Measurements from ENCODE around the gene USP33. TPM values are rescaled to one million over a fixed set of nuclear protein-coding genes. Genes with fewer than 3 reads are reported as not detected.

USP33 gene
- total RNA-seq, 1 experiment from 2014 or later, result 52.9 TPM

DNA sequence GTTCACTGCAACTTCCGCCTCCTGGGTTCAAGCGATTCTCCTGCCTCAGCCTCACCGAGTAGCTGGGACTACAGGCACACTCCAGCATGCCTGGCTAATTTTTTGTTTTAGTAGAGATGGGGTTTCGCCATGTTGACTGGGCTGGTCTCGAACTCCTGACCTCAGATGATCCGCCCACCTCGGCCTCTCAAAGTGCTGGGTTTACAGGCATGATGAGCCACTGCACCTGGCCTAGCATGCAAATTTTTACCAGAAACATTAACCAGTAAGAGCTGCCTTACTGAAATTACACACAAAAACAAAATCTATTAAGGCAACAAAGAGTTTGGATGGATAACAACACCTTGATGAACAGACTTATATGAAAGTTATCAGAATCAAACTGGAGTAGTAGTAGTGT lies 89.3 kb downstream of the USP33 start:
- TF ChIP-seq, protein P1, sequence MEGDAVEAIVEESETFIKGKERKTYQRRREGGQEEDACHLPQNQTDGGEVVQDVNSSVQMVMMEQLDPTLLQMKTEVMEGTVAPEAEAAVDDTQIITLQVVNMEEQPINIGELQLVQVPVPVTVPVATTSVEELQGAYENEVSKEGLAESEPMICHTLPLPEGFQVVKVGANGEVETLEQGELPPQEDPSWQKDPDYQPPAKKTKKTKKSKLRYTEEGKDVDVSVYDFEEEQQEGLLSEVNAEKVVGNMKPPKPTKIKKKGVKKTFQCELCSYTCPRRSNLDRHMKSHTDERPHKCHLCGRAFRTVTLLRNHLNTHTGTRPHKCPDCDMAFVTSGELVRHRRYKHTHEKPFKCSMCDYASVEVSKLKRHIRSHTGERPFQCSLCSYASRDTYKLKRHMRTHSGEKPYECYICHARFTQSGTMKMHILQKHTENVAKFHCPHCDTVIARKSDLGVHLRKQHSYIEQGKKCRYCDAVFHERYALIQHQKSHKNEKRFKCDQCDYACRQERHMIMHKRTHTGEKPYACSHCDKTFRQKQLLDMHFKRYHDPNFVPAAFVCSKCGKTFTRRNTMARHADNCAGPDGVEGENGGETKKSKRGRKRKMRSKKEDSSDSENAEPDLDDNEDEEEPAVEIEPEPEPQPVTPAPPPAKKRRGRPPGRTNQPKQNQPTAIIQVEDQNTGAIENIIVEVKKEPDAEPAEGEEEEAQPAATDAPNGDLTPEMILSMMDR (IDR thresholded peaks at IDR 0.05; ENCODE audit: unreplicated experiment), result no peak
- H3K9me3 Mint-ChIP-seq (ENCODE audit: low read depth, unreplicated experiment), result no peaks in the 10 kb centered on the region
- H3K27me3 Mint-ChIP-seq (ENCODE audit: unreplicated experiment), result no peaks in the 10 kb centered on the region
- no TSS peak for BruUV-seq (replicated peaks)
- H3K27ac Mint-ChIP-seq (ENCODE audit: unreplicated experiment), result no peak overlapping the region
- H3K4me1 Mint-ChIP-seq (ENCODE audit: low read depth, unreplicated experiment), result peaks cover 7% of the 10 kb centered on the region
- no peak overlapping the region for H3K4me3 Mint-ChIP-seq (ENCODE audit: low read depth, unreplicated experiment)
- DNase-seq, result no peak
- CTCF ChIA-PET, result no interaction called here
- no peaks in the 10 kb centered on the region for H3K36me3 Mint-ChIP-seq (ENCODE audit: insufficient read depth, unreplicated experiment)
- intact Hi-C loops (cut with micrococcal nuclease; ENCODE audit: unreplicated experiment), result no loop called here

DNA sequence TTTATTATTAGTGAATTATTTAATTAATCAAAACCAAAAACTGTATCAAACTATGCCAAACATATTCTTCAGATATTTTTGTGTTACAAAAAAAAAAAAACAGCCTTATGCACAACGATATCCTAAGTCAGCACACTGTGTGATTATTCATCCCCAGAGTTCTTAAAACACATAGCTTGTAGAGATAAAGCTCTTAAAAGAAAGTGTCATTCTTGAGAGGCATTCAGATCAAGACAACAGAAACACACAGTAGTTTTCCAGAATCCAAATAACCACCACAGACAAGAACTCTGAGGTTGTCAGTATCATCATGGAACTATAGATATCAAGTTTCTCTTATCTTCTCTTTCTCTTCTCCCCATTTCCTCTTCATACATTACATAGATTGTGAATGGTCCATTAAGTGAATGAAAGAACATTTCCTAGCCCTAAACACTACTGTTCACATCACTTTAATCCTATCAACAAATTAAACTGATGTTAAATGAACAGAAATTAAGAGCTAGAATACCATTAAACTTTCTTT lies 90.7 kb downstream of the USP33 start:
- Mint-ChIP-seq H3K4me1 (ENCODE audit: low read depth, unreplicated experiment) (peaks cover 7% of the 10 kb centered on the region), H3K27ac (ENCODE audit: unreplicated experiment) (no peak overlapping the region), H3K9me3 (ENCODE audit: low read depth, unreplicated experiment) (no peaks in the 10 kb centered on the region), H3K27me3 (ENCODE audit: unreplicated experiment) (no peaks in the 10 kb centered on the region), H3K4me3 (ENCODE audit: low read depth, unreplicated experiment) (no peak overlapping the region), H3K36me3 (ENCODE audit: insufficient read depth, unreplicated experiment) (no peaks in the 10 kb centered on the region)
- no TSS peak for BruUV-seq (replicated peaks)
- TF ChIP-seq, protein P1 (IDR thresholded peaks at IDR 0.05; ENCODE audit: unreplicated experiment), result no peak
- intact Hi-C loops (cut with micrococcal nuclease; ENCODE audit: unreplicated experiment), result no loop called here
- CTCF ChIA-PET, result interaction anchor here (0.7 to 0.8 kb wide), 2 partner anchors 168 to 218 kb away, joined by 4 to 6 read pairs; no protein-coding TSS in a partner anchor
- no peak for DNase-seq

DNA sequence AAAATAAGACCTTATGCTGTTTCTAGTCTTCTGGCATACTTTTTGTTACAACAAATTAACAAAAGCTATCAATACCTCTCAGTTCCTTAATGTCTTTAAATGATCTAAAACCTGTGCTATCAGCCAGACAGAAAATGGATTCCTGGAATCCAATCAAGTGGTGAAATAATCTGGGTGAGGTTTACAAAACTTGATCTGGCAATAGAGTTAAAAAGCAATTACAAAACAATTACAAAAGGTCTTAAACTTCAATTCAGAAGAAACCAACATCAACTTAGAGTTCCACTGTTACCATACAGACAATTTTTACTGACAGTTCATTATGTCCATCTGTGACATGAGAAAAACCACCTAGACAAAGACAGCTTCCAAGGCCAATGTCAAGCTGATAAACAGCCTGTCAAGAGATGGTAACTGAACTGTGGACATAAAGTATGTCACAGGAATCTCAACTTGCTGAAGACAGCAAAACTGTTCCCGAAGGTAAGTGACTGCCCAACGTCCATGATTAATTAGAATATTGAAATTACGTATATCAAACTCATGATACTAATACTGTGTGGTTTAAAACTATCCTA lies 94.6 kb downstream of the USP33 start:
- Mint-ChIP-seq H3K27ac (ENCODE audit: unreplicated experiment) (no peak overlapping the region), H3K27me3 (ENCODE audit: unreplicated experiment) (no peaks in the 10 kb centered on the region), H3K4me1 (ENCODE audit: low read depth, unreplicated experiment) (peaks cover 8% of the 10 kb centered on the region), H3K36me3 (ENCODE audit: insufficient read depth, unreplicated experiment) (peaks cover 5% of the 10 kb centered on the region), H3K9me3 (ENCODE audit: low read depth, unreplicated experiment) (no peaks in the 10 kb centered on the region), H3K4me3 (ENCODE audit: low read depth, unreplicated experiment) (no peak overlapping the region)
- TF ChIP-seq, protein P1 (IDR thresholded peaks at IDR 0.05; ENCODE audit: unreplicated experiment), result no peak
- intact Hi-C loops (cut with micrococcal nuclease; ENCODE audit: unreplicated experiment), result no loop called here
- BruUV-seq (replicated peaks), result no TSS peak
- no peak for DNase-seq
- CTCF ChIA-PET, result no interaction called here

DNA sequence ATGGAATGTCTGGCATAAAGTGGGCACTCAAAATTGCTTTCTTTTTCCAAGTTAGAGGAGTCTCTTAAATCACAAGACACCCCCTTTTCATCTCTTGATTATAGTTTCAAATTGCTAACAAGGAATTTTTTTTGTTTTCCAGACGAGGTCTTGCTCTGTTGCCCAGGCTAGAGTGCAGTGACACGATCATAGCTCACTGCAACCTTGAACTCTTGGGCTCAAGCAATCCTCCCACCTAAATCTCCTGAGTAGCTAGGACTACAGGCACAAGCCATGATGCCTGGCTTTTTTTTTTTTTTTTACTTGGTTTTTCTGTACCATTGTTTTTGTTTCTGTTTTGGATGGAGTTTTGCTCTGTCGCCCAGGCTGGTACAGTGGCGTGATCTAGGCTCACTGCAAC lies 98.0 kb downstream of the USP33 start:
- Mint-ChIP-seq H3K36me3 (ENCODE audit: insufficient read depth, unreplicated experiment) (peaks cover 10% of the 10 kb centered on the region), H3K27ac (ENCODE audit: unreplicated experiment) (no peak overlapping the region)
- intact Hi-C loops (cut with micrococcal nuclease; ENCODE audit: unreplicated experiment), result no loop called here

More for the DNA sequence above, 98.0 kb downstream of the USP33 start:
- CTCF ChIA-PET, result no interaction called here
- H3K27me3 Mint-ChIP-seq (ENCODE audit: unreplicated experiment), result no peaks in the 10 kb centered on the region
- no peak for DNase-seq
- no peak overlapping the region for H3K4me3 Mint-ChIP-seq (ENCODE audit: low read depth, unreplicated experiment)
- TF ChIP-seq, protein P1 (IDR thresholded peaks at IDR 0.05; ENCODE audit: unreplicated experiment), result no peak
- peaks cover 8% of the 10 kb centered on the region for H3K4me1 Mint-ChIP-seq (ENCODE audit: low read depth, unreplicated experiment)
- no TSS peak for BruUV-seq (replicated peaks)
- H3K9me3 Mint-ChIP-seq (ENCODE audit: low read depth, unreplicated experiment), result no peaks in the 10 kb centered on the region
